ENCODE data around the gene TBC1D14. TPM values are rescaled to one million over a fixed set of nuclear protein-coding genes. Genes with fewer than 3 reads are reported as not detected.

TBC1D14 gene
- total RNA-seq, 2 donors from 2014 or later: 42.3 to 43.5 TPM

DNA sequence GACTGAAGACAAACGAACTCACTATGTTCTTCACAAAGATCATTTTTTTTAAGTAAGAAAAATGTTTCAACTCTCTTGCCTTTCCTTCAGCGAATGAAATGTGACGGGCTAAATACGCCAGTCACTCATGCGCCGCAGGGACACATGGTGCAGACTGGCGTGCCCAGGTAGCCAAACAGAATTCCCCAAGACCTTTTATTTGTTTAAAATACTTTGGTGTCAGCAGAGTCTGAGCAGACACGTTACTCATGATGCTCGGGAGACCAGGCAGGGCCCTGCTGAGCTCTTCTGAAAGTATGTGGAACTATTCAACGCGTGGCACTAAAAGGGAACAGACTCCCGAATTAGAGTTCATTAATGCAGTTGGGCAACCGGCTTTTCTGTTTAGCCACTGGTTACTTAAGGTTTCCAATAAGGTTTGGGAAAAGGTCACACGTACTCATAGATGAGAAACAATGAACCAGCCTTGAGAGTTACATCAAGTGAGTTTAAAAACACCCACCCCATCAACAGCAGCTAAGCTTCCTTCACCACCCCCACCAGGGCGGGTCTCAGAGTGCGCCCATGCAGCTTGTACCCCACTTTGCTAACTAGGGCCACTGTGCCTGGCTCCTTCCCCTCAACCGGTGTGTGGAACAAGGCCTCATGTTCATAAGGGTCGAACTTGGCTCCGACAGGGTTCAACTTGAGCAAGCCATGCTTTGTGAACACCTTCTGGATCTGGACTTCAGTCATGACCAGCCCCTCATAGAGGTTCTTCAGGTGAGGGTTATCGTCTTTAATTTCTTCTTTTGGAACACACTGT, 150.9 kb downstream of the TBC1D14 start:
- H3K9ac ChIP-seq (ENCODE audit: extremely low read depth, low read length, poor library complexity, severe bottlenecking): no peak overlapping the region
- peaks cover 79% of the 10 kb centered on the region for H3K36me3 ChIP-seq (ENCODE audit: control insufficient read depth, insufficient read depth, low read length)
- WGBS, 2 experiments (ENCODE audit: insufficient coverage in 1 of 2, insufficient read length in 1 of 2): 95% methylated on average over 13 to 20 of the region's 20 CpGs
- no peak overlapping the region for H3K27ac ChIP-seq (ENCODE audit: low read depth, low read length)
- H3K9me3 Mint-ChIP-seq: no peaks in the 10 kb centered on the region
- no peak for TF ChIP-seq CTCF (conservative IDR thresholded peaks at IDR 0.05)
- no peaks in the 10 kb centered on the region for H3K4me1 Mint-ChIP-seq
- no peaks in the 10 kb centered on the region for H3K27me3 ChIP-seq (ENCODE audit: control insufficient read depth, insufficient read depth, low read length, poor library complexity, severe bottlenecking)
- H3K36me3 Mint-ChIP-seq (ENCODE audit: low read depth): peaks cover 53% of the 10 kb centered on the region
- no peak overlapping the region for H3K4me3 ChIP-seq (ENCODE audit: low read length)
- DNase-seq: no peak
- no peaks in the 10 kb centered on the region for H3K27me3 Mint-ChIP-seq (ENCODE audit: insufficient read depth)
- H3K9me3 ChIP-seq (ENCODE audit: control insufficient read depth, low read length): no peaks in the 10 kb centered on the region
- no peak overlapping the region for H3K4me3 Mint-ChIP-seq
- H3K4me1 ChIP-seq (ENCODE audit: control insufficient read depth, insufficient read depth, low read length): no peaks in the 10 kb centered on the region
- H3K27ac Mint-ChIP-seq: no peak overlapping the region

- Histone ChIP-seq H3K4me3 (ENCODE audit: low read length) (no peak overlapping the region), H3K4me1 (ENCODE audit: control insufficient read depth, insufficient read depth, low read length) (no peaks in the 10 kb centered on the region), H3K36me3 (ENCODE audit: control insufficient read depth, insufficient read depth, low read length) (peaks cover 72% of the 10 kb centered on the region), H3K27me3 (ENCODE audit: control insufficient read depth, insufficient read depth, low read length, poor library complexity, severe bottlenecking) (no peaks in the 10 kb centered on the region), H3K9ac (ENCODE audit: extremely low read depth, low read length, poor library complexity, severe bottlenecking) (no peak overlapping the region), H3K27ac (ENCODE audit: low read depth, low read length) (no peak overlapping the region), H3K9me3 (ENCODE audit: control insufficient read depth, low read length) (no peaks in the 10 kb centered on the region)
- WGBS, 2 experiments (ENCODE audit: insufficient coverage in 1 of 2, insufficient read length in 1 of 2): 95 to 100% methylated on average over 2 to 6 of the region's 6 CpGs
- no peak overlapping the region for H3K27ac Mint-ChIP-seq
- H3K36me3 Mint-ChIP-seq (ENCODE audit: low read depth): peaks cover 45% of the 10 kb centered on the region
- TF ChIP-seq CTCF (conservative IDR thresholded peaks at IDR 0.05): no peak
- peaks cover under 1% of the 10 kb centered on the region for H3K4me1 Mint-ChIP-seq
- no peak for DNase-seq
- H3K4me3 Mint-ChIP-seq: no peak overlapping the region
- H3K27me3 Mint-ChIP-seq (ENCODE audit: insufficient read depth): no peaks in the 10 kb centered on the region
- H3K9me3 Mint-ChIP-seq: no peaks in the 10 kb centered on the region
These were observed 152.2 kb downstream of the TBC1D14 start for GRCh38 chr4:7061815-7062214.

DNA sequence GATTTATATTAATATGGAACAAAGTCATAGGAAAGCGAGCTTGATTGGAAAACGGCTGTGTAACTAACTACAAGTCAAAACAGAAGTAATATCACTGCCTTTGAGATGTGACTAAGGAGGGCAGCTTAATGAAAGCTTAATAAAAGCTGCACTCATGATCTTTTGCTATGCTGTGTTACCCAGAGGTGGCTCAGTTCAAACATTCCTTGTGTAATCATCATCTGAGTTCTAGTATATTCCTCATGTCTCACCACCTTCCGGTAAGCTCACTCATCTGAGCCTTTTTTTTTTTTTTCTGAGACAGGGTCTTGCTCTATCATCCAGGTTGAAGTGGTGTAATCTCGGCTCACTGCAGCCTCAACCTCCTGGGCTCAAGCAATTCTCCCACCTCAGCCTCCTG, 153.2 kb downstream of the TBC1D14 start:
- no peak overlapping the region for H3K27ac Mint-ChIP-seq
- TF ChIP-seq CTCF (conservative IDR thresholded peaks at IDR 0.05): no peak
- Histone ChIP-seq H3K36me3 (ENCODE audit: control insufficient read depth, insufficient read depth, low read length) (peaks cover 67% of the 10 kb centered on the region), H3K4me3 (ENCODE audit: low read length) (no peak overlapping the region), H3K27me3 (ENCODE audit: control insufficient read depth, insufficient read depth, low read length, poor library complexity, severe bottlenecking) (no peaks in the 10 kb centered on the region), H3K4me1 (ENCODE audit: control insufficient read depth, insufficient read depth, low read length) (no peaks in the 10 kb centered on the region), H3K27ac (ENCODE audit: low read depth, low read length) (no peak overlapping the region), H3K9me3 (ENCODE audit: control insufficient read depth, low read length) (no peaks in the 10 kb centered on the region), H3K9ac (ENCODE audit: extremely low read depth, low read length, poor library complexity, severe bottlenecking) (no peak overlapping the region)
- peaks cover 42% of the 10 kb centered on the region for H3K36me3 Mint-ChIP-seq (ENCODE audit: low read depth)
- WGBS, 2 experiments (ENCODE audit: insufficient coverage in 1 of 2, insufficient read length in 1 of 2): 93 to 94% methylated on average over 3 to 4 of the region's 4 CpGs
- H3K27me3 Mint-ChIP-seq (ENCODE audit: insufficient read depth): no peaks in the 10 kb centered on the region
- peaks cover 5% of the 10 kb centered on the region for H3K4me1 Mint-ChIP-seq
- no peak for DNase-seq
- no peak overlapping the region for H3K4me3 Mint-ChIP-seq
- no peaks in the 10 kb centered on the region for H3K9me3 Mint-ChIP-seq

Data from endodermal cell (in vitro differentiated cells).